Measurements from ENCODE around the gene ZNF407.
"Not testable (repeated sequence)": the region's sequence is repeated elsewhere in the genome, so short reads cannot be mapped to it uniquely, and the experiment has no call there.

Gene ZNF407

GRCh38 chr18:74967979-74968378, 370.3 kb downstream of the ZNF407 start:
- DNase-seq (ENCODE audit: low spot score) = no peak

- not testable (repeated sequence) for DNase-seq (ENCODE audit: low spot score)
Observed at GRCh38 chr18:74971358-74971757, 373.7 kb downstream of the ZNF407 start.

- not testable (repeated sequence) for DNase-seq (ENCODE audit: low spot score)
Observed at GRCh38 chr18:74971776-74972175, 374.1 kb downstream of the ZNF407 start.

DNA sequence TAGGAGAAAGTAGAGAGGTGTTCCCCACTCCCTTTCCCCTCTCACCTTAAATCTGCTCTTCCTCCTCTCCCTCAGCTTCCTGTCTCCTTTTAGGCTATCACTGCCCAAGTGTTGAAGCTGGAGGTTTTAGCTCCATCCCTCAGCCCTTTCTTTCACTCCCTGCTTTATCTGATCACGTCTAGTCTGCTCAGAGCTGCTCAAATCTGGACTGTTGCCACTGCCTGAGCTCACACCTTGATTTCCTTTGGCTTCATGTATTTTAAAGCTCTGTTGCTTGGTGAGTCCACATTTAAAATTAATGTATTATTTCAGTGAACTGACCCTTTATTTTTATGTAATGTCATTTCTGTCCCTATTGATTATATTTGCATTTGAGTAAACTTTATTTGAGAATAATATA, 374.7 kb downstream of the ZNF407 start:
- DNase-seq (ENCODE audit: low spot score) = no peak

DNA sequence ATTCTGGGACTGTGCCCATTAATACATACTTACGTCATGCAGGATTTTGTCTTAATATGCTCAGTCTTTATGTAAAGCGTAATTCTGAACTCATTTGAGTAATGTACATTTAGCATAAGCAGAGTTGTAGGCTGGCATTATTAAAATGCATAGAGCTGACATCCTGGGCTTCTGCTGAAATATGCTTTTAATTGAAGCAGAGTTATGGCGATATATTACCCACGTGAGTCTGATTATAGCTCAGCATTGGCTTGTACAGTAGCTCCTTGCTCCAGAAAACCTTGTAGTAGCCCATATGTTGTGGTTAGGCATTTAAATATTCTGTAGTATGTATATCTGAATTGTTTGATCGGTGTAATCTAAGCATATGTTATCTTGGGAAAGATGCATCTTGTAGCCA, 377.3 kb downstream of the ZNF407 start:
- no peak for DNase-seq (ENCODE audit: low spot score)

DNA sequence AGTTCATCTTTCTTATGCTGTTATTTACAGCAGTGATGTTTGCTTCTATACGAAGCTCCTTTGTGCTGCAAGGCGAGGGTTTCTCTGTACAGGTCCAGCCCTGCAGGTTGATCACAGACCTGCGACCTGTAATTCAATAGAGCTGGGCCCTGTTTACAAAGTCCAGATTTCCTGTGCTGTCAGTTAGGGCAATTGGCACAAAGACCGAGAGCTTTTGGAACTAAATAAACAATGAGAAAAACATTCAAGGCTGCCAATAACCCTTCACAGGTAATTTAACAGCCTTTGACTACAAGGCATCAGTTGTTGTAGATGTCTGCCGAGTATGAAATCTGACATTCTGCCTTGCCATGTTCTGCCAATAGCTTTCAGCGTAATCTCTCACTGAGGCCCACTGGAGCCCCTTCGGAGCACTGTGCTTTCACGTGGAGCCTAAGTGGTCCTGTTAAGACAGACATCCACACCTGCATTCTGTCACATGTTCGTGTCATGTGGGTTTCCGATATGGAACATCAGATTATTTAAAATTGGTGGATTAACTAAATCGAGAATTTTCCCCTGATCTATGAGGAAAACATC, 378.8 kb downstream of the ZNF407 start:
- no peak for DNase-seq (ENCODE audit: low spot score)

GRCh38 chr18:74977041-74977440, 379.4 kb downstream of the ZNF407 start:
- DNase-seq (ENCODE audit: low spot score) = no peak

DNA sequence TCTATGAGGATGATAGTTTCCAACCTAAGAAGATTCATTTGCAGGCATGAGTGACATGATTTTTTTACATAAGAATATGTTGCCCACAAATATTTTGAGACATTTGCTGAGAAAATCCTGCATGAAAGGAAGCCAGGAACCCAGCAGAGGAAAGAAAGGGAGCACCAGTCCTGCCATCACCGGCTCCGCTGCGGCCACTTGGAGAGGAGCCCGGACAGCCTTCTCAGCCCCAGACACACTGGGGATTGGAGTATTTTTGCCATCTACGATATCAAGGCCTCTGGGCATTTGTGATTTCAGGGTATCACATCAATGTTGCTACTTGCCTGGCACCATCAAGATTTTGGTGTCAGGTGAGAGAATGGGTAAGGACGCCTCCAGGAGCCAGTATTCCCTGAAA, 383.0 kb downstream of the ZNF407 start:
- no peak for DNase-seq (ENCODE audit: low spot score)

DNA sequence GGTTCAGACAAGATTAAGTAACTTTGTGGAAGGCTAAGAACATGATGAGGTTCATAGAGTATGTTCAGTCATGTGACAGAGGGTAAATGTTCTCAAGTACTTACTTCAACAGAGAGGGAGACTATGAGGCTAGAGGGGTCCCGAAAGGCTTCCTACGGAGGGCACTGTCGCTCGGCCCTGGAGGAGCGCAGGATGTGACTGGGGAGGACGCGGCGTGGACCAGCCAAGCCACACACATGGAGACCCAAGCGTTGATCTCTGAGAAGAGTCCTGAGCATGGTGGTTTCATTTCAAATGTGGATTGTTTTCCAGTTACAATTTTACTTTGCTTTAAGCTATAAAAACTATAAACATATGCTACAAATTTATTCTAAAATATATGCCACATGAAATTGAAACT, 383.8 kb downstream of the ZNF407 start:
- no peak for DNase-seq (ENCODE audit: low spot score)

GRCh38 chr18:74982946-74983635, 385.4 kb downstream of the ZNF407 start:
- DNase-seq (ENCODE audit: low spot score) = no peak

- DNase-seq (ENCODE audit: low spot score) = no peak
Observed at GRCh38 chr18:74989134-74989533, 391.5 kb downstream of the ZNF407 start.

DNA sequence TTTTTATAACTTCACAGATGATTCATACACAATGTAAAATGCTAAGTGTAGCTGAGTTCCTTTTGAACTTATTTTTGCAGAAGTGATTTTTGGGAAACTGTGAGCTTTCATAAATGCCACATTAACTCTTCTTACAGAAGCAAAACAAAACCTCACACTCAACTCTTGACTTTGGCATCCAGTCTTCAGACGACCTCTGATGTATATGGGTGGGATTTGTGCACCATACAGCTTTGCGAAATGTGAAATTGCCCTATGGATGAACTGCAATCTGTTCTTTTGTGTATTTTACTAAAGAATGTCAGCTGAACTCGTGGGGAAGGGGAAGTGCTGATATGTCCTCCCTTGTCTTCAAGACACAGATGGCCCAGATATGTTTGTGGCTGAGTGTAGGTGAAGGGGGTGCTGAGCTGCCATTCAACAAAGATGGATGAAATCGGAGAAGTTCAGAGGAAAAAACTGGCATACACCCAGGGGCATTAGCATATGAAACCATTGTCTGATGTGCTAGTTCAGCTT, 393.0 kb downstream of the ZNF407 start:
- DNase-seq (ENCODE audit: low spot score) = peak; percentile 12

GRCh38 chr18:74994502-74995418, 397.1 kb downstream of the ZNF407 start:
- DNase-seq (ENCODE audit: low spot score) = peak; percentile 51

GRCh38 chr18:74995419-74995736, 397.7 kb downstream of the ZNF407 start:
- no peak for DNase-seq (ENCODE audit: low spot score)

DNA sequence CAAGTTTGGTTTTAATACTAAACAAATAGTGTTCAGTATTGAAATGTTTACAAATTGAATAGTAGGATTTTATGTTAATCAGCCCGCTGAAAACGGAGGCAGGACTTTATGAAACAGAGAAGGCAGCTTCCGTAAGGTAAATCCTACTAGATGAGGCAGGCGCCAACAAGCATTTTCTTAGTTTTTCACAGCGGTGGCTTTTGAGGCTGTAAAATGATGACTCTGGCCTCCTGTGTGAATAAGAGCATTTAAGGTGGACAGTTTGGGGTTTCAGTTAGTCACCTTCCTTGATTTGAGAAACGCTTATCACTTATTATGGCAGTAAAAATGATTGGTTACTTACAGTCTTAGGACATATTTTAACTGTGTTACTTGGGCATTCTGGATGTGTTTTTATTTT, 398.4 kb downstream of the ZNF407 start:
- peak; percentile 37 for DNase-seq (ENCODE audit: low spot score)

DNA sequence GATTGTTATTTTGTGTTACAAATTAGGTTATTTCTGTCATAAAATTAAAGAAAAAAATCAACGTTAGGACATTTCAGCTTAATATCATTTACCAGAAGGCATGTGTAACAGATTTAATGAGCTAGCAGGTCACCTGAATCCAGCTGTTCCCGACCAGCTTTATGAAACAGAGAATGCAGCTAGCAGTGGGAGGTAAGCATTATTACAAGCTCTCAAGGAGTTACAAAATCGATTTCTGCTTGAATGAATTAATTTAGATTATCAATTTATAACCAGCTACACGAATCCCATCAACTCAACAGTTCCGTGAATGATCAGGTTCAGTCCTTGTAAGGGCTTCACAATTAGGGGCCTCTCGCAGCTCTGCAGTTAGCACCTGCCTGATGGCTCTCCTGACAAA, 399.3 kb downstream of the ZNF407 start:
- DNase-seq (ENCODE audit: low spot score) = no peak

- DNase-seq (ENCODE audit: low spot score) = no peak
Observed at GRCh38 chr18:75000920-75001319, 403.2 kb downstream of the ZNF407 start.

DNA sequence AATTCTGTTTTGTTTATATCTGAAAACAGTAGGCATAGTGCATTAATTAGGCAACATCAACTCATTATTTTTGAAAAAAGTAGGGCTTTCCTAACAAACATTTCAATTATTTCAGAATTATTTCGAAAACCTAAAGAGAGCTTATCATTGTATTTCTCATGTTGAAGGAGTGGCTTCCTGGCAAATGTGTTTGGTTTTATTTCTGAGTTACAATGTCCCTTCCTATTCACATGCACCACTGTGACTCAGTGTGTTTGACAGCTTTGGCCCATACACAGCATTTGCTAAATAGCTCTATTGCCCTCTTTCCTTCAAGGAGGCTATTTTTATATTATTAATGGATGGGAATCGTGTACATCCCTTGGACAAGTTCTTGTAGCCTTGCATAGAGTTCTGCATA, 405.4 kb downstream of the ZNF407 start:
- no peak for DNase-seq (ENCODE audit: low spot score)

DNA sequence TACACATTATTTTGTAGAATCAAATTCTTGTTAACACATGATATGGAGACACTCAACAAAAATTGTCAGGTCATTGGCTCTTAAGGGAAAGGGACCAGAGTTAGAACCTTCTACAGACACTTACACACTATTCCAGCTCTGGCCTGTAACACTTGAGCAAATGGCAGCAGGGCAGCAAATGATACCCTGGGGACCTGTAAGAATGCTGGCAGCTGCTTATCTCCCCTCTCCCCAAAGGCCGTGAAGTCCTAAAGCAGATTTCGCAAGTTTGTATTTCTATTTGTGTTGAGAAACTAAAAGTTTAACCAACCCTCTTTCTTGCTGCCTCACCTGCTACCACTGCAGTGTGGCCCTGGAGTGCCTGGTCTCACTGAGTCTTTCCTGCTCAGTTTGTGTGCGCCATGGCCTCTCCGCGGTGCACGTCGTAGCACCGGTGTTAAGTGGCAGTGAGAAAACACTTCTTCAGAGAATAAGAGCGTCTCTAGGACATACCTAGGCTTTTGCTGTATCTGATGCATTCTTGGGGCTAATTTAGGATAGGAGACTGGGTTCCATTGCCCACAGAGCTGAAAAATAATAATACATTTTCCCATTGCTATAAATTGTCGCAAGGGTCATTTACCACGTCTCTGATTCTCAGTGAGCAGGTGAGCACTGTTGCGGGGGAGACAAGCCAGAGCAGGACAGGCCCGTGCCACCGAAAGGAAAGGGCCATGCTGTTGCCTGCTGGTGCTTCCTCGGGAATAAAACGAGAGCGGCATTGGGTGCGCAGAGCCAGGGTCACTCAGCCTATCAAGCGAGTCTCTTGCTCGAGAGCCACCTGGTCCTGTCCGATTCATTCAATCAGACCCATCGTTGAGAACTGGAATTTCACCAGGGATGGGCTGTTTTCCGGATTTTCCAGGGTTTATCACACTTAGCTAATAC, 406.4 kb downstream of the ZNF407 start:
- DNase-seq (ENCODE audit: low spot score) = no peak

DNA sequence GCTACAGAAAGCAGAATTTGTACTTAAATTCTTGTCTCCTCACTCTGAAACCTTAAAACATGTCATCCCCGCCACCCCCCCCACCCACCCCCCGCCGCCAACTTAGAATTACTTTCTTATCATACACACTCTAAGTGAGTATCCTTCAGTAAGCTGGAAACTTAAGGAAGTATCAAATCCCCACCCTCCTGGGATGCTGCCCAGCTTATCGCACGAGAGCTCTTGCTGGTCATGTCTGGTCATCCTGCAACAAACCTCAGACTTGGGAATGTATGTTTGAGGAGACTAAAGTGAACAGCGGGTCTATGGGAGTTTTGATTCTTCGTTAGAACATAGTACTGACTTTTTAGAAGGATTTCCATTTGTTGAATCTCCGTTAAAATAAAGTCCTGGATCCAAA, 408.0 kb downstream of the ZNF407 start:
- no peak for DNase-seq (ENCODE audit: low spot score)

- DNase-seq (ENCODE audit: low spot score) = no peak
Observed at GRCh38 chr18:75008186-75008585, 410.5 kb downstream of the ZNF407 start.

DNA sequence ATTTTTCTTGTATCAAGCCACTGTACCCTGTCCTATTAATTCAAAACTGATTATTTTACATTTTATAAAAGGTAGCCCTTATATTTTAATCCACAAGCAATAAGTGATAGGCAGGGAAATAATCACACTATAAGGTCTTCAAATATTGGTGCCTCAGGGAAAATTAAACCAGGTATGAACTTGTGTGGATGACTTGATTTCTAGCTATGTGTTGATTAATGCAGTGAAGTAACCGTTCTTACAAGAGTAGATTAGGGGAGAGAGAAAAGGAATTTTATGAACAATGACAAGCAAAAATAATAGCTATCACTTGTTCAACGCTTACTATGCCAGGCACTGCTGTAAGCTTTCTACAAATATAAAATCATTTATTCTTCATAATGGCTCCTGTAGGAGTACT, 411.6 kb downstream of the ZNF407 start:
- no peak for DNase-seq (ENCODE audit: low spot score)
